T1000 (cell line): ENCODE measurements around the gene KPNB1.

Experiments used
- DNase-seq: peaks from one replicate; lab custom pipeline; 2025; ENCODE audit warnings: mixed read lengths; lab: John Stamatoyannopoulos, UW

Gene KPNB1

GRCh38 chr17:47696717-47697642 lies 47.3 kb downstream of the KPNB1 start:
- DNase-seq, result no peak

- no peak for DNase-seq
These were observed 48.4 kb downstream of the KPNB1 start for GRCh38 chr17:47697906-47698711.

DNA sequence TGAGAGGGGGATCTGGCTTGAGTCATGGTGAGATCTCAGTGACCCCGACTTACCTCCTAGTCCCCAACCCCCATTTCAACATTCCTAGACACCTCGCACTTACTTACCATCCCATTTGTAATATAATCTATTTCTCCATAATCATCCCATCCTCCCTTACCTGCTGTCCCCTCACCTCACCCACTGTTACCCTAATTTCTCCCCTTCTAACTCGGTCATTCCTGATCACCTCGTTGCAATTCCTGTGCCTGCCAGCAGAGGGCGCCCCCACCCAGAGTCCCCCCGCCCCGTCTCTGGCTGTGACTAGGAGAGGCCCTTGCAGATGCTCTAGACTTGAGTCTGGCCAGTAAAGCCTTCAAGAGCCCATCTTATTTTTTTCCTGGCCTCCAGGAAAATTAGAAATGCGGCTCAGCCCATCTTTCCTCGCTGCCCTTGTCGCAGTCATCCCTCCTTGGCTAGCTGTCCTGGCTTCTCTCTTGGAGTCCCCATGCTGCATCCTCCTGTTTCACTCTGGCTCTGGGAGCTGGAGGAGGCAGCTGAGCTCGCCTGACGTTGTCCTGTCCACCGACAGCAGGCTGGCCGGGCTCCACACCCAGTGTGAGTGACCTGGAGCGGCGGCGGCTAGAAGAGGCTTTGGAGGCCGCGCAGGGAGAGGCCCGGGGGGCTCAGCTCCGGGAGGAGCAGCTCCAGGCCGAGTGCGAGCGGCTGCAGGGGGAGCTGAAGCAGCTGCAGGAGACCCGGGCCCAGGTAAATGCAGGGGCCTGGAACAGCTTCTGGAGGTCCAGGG lies 49.2 kb downstream of the KPNB1 start:
- peak; percentile 68 for DNase-seq

DNA sequence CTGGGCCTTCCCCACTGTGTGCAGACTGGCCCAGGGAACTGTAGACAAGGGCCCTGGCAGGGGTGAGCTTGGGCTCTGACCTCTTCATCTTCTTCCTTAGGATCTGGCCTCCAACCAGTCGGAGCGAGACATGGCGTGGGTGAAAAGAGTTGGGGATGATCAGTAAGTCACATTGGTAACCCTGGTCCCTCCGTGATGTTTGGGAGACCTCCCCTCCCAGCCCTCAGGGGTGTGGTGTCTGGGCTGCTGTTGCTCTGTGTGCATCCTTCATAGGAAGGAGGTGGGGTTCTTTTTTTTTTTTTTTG lies 49.8 kb downstream of the KPNB1 start:
- DNase-seq, result no peak

DNA sequence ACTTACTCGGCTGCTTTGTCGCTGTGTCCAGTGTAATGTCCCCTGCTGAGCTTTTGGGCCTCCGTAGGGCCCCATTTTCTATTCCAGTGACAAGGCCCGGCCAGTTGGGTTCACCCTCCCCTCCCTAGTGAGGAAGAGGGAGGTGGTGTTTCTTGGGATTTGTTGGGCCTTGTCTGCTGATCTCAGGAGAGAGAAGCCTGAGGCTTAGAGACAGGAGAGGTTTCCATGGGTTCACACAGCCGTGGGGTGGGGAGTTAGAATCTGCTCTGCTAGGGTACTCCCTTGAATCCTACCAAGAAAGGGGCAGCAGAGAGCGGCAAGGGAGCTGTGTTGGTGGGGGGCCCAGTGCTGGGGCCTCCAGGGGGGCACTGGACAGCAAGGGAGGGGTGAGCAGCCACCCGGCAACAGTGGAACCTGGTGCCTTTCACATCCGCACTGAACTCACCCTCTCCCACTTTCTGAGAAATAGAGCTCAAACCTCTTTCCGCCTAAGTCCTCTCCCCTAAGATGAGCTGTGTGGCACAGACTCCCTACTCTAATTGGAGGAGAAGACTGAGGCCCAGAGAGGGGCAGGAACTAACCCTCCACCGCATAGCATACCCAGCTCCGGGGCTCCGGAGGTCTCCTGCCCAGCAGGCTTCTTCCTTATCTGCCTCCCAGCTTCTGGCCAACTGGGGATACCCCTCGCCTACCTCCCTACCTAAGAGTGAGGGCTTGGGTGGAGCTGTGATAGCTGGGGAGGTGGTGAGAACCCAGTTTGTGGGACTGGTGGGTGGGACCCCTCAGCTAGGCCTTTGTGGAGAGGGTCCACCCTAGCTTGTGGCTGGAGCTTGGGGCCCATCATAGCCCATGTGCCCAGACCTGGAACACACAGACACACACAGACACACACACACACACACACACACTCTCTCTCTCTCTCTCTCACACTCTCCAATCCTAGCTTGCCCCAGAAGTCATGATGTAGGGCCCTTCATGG lies 51.0 kb downstream of the KPNB1 start:
- DNase-seq, result no peak

GRCh38 chr17:47701608-47702007 lies 51.9 kb downstream of the KPNB1 start:
- DNase-seq, result no peak

DNA sequence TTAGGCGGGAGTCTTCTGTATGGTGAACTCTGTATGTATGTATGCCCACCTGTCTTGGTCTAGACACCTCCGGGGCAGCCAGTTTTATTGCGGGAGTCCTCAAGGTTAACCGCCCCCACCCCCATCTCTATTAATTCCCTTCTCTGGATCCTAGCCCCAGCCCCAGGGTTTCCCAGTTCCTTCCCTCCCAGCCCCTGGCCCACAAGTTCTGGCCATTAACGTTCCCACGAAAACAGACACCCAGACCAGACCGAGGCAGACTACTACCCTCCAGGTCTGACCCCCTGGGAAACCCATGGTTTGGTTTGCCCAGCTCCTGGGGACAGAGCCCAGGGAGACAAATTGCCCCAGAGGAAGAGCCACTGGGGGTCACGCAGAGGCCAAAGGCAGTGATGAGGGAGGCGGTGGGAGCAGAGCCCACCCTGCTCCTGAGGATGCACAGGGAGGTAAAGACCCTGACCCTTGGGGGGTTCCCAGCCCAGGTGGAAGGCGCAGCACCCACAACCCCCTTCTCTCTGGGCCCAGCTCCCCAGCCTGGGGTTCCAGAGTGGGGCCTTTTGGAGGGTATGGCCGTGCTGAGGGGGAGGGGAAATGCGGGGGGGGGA lies 52.8 kb downstream of the KPNB1 start:
- no peak for DNase-seq

GRCh38 chr17:47703191-47703591 lies 53.5 kb downstream of the KPNB1 start:
- DNase-seq, result no peak

DNA sequence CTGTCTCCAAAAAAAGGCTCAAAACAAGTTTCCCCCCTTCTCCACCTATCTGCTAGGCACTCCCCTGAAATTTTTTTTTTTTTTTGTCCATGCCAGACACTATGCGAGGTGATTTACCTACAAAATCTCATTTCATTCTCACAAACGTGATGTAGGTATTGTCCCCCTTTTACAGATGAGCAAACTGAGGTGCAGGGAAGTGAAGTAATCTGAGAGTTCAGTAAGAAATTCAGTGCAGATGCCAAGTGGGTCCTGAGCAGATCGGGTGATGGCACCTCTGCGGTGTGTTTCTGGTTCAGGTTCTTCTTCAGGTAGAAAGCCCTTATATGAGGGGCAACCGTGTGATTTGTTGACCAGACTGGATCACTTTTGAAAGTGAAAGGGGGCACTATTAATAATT lies 54.0 kb downstream of the KPNB1 start:
- no peak for DNase-seq

GRCh38 chr17:47704116-47704515 lies 54.4 kb downstream of the KPNB1 start:
- no peak for DNase-seq

DNA sequence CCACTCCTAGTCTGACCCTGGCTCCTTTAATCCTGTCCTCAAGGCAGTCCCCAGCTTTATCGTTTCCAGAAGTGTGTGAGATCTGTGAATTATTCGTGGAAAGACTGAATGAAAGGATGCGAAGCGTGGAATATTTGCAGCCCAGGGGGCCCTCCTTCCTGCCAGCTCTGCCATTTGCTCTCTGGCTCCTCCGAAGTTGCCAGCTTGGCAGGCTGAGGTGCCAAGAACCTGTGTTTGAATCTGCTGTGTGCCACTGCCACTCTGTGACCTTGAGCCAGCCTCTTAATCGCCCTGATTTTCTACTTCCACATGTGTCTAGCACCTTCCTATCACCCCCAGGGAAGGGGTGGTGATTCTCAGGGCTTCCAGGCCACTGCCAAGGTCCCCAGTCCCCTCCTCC lies 55.0 kb downstream of the KPNB1 start:
- DNase-seq, result no peak

DNA sequence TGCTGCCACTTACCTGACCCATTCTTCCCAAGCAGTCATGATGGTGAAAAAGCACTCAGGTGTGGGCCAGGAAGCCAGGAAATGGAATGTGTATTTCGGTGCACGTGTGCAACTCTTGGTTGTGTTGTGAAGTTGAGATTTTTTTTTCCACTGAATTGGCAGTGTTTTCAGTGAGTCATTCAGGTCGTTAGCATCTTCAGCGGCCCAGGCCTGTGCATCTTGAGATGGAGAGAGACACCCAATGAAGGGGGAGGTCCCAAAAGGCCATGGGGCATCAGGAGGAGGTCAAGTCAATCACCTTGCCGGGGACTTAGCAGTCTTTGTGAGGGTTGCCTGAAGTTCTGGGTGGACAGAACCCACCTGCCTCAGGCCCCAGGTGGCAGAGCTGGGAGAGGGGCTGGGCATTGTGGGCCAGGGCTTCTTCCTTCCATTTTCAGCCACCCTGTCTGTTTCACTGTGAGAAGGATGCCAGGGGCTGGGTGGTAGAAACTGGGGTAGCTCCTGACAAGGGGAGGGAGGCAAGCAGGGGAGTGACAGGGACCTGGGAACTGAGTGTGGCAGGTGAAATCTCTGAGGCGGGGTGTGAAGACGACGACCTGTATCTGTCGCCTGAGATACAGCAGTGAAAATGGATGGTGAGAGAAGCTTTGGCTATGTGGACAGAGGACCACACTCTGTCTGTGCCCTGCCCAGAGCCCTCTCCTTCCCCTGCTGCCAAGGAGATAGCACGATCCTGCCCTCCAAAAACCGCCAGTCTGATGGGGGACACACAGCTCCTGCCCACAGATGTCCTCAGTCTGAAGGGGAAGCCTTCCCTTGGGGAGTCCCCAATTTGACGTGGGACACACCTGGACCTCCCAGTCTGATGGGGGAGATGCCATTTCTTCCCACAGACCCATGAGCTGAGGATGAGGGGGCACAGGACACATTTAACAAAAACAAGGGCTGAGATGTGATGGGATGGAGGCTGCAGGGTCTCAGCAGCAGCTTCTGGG lies 56.1 kb downstream of the KPNB1 start:
- DNase-seq, result no peak

- no peak for DNase-seq
These were observed 57.5 kb downstream of the KPNB1 start for GRCh38 chr17:47707056-47707804.

GRCh38 chr17:47707884-47708283 lies 58.2 kb downstream of the KPNB1 start:
- no peak for DNase-seq

GRCh38 chr17:47708312-47708863 lies 58.7 kb downstream of the KPNB1 start:
- no peak for DNase-seq

GRCh38 chr17:47708864-47709541 lies 59.3 kb downstream of the KPNB1 start:
- DNase-seq, result no peak

GRCh38 chr17:47709594-47709993 lies 59.9 kb downstream of the KPNB1 start:
- no peak for DNase-seq
